GM19438 (cell line): ENCODE data around the gene GET3.
"Not testable (repeated sequence)": the region's sequence is repeated elsewhere in the genome, so short reads cannot be mapped to it uniquely, and the experiment has no call there.

Experiments
- ATAC-seq: cut with Tn5 transposase; IDR thresholded peaks from one replicate; pipeline ENCODE4 v1.9.1; 2021; ENCODE audit warnings: low read depth; ENCODE audit not compliant: unreplicated experiment

The GET3 gene

GRCh38 chr19:12736995-12737834 is at the start of gene GET3:
Gene GET3, plus strand, starts transcription at chr19:12737497. Its CDS starts 9 bp downstream, at chr19:12737506.
- ATAC-seq: peak; percentile 81

- ATAC-seq: no peak
These were observed 48.3 kb upstream of the GET3 start for GRCh38 chr19:12689012-12689411.

GRCh38 chr19:12689581-12690216 is 47.6 kb upstream of the GET3 start:
- ATAC-seq: no peak

GRCh38 chr19:12692960-12693359 is 44.3 kb upstream of the GET3 start:
- no peak for ATAC-seq

DNA sequence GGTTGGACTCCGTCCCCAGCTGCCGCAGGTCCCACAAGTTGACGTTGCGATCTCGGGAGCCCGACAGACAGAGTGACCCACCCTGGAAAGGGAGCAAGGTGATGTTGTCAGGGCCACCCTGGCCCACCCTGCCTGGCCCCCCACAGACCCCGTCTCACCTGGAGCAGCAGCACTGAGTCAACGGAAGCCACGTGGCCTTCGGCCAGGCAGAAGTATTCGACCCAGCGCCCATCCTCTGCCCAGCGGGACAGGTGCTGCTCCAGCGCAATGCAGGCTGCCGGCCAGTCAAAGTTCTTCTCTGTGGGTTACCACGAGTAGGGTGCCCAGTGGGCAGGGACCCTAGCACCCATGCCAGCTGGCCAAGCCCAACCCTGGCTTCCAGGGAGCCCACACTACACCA is 42.7 kb upstream of the GET3 start:
- ATAC-seq: no peak

DNA sequence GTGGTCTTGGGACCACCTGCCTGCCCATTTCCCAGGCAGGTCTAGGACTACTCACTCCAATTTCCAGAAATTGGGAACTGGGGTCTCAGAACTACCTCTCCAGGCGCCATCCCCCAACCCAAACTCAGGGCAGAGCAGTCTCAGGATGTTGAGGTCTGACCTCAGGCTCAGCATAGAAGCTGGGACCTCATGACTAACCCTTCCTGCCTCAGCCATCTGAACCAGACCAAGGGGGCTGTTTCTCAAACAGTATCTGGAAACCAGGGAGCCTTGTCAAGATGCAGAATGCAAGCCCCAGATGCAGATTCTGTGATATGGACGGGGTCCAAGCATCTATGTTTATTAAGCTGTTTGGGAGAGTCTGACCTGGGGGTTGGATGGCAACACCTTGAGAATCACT is 42.2 kb upstream of the GET3 start:
- ATAC-seq: no peak

GRCh38 chr19:12695514-12695913 is 41.8 kb upstream of the GET3 start:
- ATAC-seq: no peak

DNA sequence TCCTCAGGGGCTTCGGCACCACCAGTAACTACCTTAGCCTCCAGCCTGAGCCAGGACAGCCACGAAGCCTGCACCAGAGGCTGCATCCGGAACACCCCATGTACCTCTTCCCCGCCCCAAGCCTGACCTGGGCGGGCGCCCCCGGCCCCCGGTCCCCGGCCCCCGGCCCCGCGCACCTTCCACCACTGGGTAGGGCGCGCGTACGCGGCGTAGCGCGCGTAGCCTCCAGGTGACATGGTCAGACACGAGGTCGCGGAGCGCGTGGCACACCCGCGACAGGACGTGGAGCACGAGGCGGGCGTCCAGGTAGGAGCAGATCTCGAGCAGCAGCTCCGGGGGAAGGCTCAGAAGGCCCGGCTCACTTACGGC is 41.3 kb upstream of the GET3 start:
- ATAC-seq: peak; percentile 10

DNA sequence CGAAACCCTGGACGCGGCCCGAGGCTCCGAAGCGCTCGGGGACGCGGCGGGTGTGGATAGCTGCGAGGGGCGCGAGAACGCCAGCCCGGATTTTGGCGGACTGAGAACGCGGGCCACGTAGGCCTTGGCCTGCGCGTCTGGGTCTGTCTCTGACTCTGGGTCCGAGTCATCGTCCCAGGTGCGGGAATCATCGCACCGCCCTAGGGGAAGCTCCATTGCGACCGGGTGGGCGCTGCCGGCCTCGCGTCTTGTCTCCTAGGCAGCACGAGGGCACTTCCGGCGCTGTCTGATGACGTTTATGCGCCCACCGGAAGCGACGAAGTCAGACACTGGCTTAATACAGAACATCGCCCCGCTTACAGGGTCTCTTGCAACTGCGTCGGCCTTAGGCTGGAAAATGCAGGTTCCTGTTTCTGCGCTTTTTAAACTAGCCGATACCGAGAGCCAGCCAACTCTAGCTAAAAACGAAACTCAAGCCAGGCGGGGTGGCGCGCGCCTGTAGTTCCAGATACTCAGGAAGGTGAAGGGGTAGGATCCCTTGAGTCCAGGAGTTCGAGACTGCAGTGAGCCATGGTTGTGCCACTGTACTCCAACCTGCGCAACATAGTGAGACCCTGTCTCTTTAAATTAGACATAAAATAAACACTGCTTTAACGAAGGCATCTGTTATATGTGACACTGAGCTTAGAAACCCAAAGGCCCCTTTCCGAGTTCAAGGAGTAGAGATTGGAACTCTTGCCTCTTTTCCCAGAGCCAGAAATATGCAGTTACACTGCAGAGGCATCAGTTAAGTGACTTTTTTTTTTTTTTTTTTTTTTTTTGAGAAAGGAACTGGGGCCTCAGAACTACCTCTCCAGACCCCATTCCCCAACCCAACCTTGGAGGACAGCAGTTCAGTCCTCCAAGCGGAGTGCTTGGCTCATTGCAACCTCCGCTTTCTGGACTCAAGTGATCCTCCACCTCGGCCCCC is 40.6 kb upstream of the GET3 start, which contains the start of gene FBXW9:
TSS of gene FBXW9 (minus strand) at position 266 of the 970 bp plus-strand sequence. CDS start at position 216, 50 bp downstream.
- peak; percentile 79 for ATAC-seq

DNA sequence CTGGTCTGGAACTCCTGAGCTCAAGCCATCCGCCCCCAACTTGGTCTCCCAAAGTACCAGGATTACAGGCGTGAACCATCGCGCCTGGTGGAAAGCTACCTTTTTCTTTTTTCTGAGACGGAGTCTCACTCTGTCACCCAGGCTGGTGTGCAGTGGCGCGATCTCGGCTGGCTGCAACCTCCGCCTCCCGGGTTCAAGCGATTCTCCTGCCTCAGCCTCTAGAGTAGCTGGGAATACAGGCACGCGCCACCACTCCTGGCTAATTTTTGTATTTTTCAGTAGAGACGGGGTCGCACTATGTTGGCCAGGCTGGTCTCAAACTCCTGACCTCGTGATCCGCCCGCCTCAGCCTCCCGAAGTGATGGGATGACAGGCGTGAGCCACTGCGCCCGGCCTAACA is 39.9 kb upstream of the GET3 start:
- ATAC-seq: not testable (repeated sequence)

DNA sequence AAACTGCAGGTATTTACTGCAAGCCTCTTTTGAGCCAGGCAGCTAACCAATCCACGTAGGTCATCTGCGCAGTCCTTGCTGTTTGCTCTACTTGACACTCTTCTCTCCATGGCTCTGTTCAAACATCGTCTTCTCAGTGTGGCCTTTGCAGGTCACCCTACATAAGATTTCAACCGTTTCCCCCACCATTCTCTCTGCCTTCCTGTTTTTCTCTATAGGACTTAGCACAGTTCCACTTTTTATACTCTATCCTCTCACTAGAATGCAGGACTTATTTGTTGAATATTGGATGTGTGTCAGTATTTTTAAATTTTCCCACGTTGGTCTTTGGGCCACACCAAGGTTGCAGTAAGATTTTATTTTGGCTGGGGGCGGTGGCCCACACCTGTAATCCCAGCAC is 39.2 kb upstream of the GET3 start:
- ATAC-seq: no peak

- ATAC-seq: no peak
These were observed 35.6 kb upstream of the GET3 start for GRCh38 chr19:12701596-12702282.

GRCh38 chr19:12703046-12703445 is 34.3 kb upstream of the GET3 start:
- ATAC-seq: no peak

DNA sequence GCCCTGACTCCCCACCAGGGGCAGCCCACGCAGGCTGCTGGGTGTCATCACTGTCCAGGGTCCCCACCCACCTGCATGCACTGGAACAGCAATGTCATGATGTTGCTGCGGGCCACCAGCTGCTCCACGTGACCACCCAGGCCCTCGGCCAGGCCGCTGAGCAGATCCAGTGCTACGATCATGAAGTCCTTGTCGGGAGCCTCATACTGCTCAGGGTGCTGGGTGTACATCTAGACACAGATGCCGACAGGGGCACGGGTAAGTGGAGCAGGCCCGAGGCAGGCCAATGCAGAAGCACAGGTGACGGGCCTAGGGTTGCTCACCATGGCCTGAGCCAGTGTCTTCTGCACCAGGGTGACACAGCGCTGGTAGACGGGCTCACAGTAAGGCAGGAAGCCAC is 32.1 kb upstream of the GET3 start:
- no peak for ATAC-seq

GRCh38 chr19:12705654-12706331 is 31.5 kb upstream of the GET3 start:
- no peak for ATAC-seq

DNA sequence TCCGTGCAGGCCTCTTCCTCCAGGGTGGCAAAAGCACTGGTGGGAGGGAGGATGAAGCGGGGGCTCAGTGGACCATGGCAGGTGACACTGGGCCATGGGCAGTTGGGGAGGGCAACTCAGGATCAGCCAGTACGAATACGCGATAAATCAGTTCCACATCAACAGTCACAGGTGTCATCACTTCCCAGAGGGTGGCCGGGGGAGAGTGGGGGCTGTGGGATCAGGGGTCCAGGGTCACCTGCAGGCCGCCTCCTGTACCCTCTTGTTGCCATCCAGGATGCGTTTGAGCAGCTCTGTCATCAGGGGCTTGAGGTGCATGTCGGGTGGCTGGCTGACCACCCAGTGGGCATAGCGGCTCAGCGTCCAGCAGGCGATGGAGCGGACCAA is 31.0 kb upstream of the GET3 start:
- no peak for ATAC-seq

DNA sequence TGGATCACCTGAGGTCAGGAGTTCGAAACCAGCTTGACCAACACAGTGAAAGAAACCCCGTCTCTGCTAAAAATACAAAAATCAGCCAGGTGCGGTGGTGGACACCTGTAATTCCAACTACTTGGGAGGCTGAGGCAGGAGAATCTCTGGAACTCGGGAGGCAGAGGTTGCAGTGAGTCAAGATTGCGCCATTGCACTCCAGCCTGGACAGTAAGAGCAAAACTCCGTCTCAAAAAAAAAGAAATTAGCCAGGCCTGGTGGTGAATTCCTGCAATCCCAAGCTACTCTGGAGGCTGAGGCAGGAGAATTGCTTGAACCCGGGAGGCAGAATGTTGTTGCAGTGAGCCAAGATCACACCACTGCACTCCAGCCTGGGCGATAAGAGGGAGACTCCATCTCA is 28.7 kb upstream of the GET3 start:
- no peak for ATAC-seq

DNA sequence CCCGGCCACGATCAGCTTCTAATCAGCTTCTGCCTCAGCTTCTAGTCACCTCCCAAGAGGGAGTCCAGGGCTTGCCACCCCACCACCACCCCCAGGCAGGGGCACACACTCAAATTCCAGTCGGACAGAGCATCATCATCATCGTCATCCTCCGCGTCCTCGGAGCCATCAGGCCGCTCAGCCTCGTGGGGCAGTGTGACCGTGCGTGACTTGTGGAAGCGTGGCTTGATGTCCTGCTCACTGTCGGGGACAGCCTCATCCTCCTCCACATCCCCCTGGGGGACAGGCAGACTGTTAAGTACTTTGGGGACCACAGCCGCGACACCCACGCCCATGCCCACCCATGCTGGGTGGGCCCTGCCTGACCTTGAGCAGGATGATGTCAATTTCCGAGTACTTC is 26.1 kb upstream of the GET3 start:
- ATAC-seq: no peak

GRCh38 chr19:12712077-12712476 is 25.2 kb upstream of the GET3 start:
- not testable (repeated sequence) for ATAC-seq

- not testable (repeated sequence) for ATAC-seq
These were observed 24.0 kb upstream of the GET3 start for GRCh38 chr19:12713304-12713703.
